Central memory CD4-positive, alpha-beta T cell (primary cell): ENCODE measurements around the gene PIGT.

ENCODE experiments used
- DNase-seq: peaks from one replicate; pipeline ENCODE4 v3.0.0; 2022

PIGT gene

GRCh38 chr20:45402946-45403345 lies 13.0 kb upstream of the PIGT start:
- no peak for DNase-seq

GRCh38 chr20:45404438-45404837 lies 11.5 kb upstream of the PIGT start:
- DNase-seq = no peak

GRCh38 chr20:45405571-45406259 lies 10.2 kb upstream of the PIGT start:
- DNase-seq = no peak

GRCh38 chr20:45406260-45407066 lies 9.5 kb upstream of the PIGT start:
- peak; percentile 34 for DNase-seq

GRCh38 chr20:45407067-45407745 lies 8.7 kb upstream of the PIGT start:
- DNase-seq = no peak

GRCh38 chr20:45407783-45408645 lies 7.9 kb upstream of the PIGT start, which contains the start of gene DBNDD2:
Gene DBNDD2, plus strand, starts transcription at chr20:45408289. Its CDS starts 179 bp downstream, at chr20:45408468.
- DNase-seq = peak; percentile 11

- DNase-seq = no peak
These were observed 7.2 kb upstream of the PIGT start for GRCh38 chr20:45408646-45409213.

- DNase-seq = no peak
These were observed 6.2 kb upstream of the PIGT start for GRCh38 chr20:45409521-45410272.

GRCh38 chr20:45410887-45411286 lies 5.1 kb upstream of the PIGT start:
- DNase-seq = no peak

GRCh38 chr20:45412653-45413052 lies 3.3 kb upstream of the PIGT start:
- no peak for DNase-seq

- DNase-seq = no peak
These were observed 2.5 kb upstream of the PIGT start for GRCh38 chr20:45413479-45413878.

GRCh38 chr20:45416917-45417316 lies 976 bp downstream of the PIGT start:
- DNase-seq = no peak

- no peak for DNase-seq
These were observed 3.5 kb downstream of the PIGT start for GRCh38 chr20:45419188-45420091.

GRCh38 chr20:45420125-45420524 lies 4.2 kb downstream of the PIGT start:
- DNase-seq = no peak

- DNase-seq = no peak
These were observed 7.8 kb downstream of the PIGT start for GRCh38 chr20:45423700-45424099.

- DNase-seq = no peak
These were observed 9.6 kb downstream of the PIGT start for GRCh38 chr20:45425561-45425960.

- no peak for DNase-seq
These were observed 10.5 kb downstream of the PIGT start for GRCh38 chr20:45426320-45427016.

- no peak for DNase-seq
These were observed 11.6 kb downstream of the PIGT start for GRCh38 chr20:45427236-45428149.

GRCh38 chr20:45429618-45430017 lies 13.7 kb downstream of the PIGT start:
- no peak for DNase-seq
